Stimulated activated CD4-positive, alpha-beta T cell treated with anti-CD3 and anti-CD28 coated beads, Interleukin-15, amount 100 ng/mL, for 24 hours (primary cell): Measurements from ENCODE around the gene EOMES.

ENCODE experiments used
- DNase-seq: peaks from one replicate; pipeline ENCODE4 v3.0.0-alpha.2; 2020

Gene EOMES

GRCh38 chr3:27680517-27681246, 41.4 kb downstream of the EOMES start:
- no peak for DNase-seq

- DNase-seq, result no peak
These were observed 42.4 kb downstream of the EOMES start for GRCh38 chr3:27679691-27680090.

- no peak for DNase-seq
These were observed 43.9 kb downstream of the EOMES start for GRCh38 chr3:27678234-27678633.

GRCh38 chr3:27677565-27677964, 44.6 kb downstream of the EOMES start:
- DNase-seq, result no peak

- DNase-seq, result no peak
These were observed 46.8 kb downstream of the EOMES start for GRCh38 chr3:27675287-27675686.

GRCh38 chr3:27673701-27674100, 48.4 kb downstream of the EOMES start:
- DNase-seq, result no peak

- DNase-seq, result no peak
These were observed 51.0 kb downstream of the EOMES start for GRCh38 chr3:27671101-27671500.

GRCh38 chr3:27670619-27671018, 51.5 kb downstream of the EOMES start:
- DNase-seq, result no peak

GRCh38 chr3:27669591-27669990, 52.5 kb downstream of the EOMES start:
- DNase-seq, result no peak

- no peak for DNase-seq
These were observed 54.4 kb downstream of the EOMES start for GRCh38 chr3:27667751-27668150.

- no peak for DNase-seq
These were observed 55.4 kb downstream of the EOMES start for GRCh38 chr3:27666708-27667107.

GRCh38 chr3:27666272-27666671, 55.9 kb downstream of the EOMES start:
- DNase-seq, result no peak
